GM23338 (cell line): ENCODE data around the gene ZNF256. TPM values are rescaled to one million over a fixed set of nuclear protein-coding genes. Genes with fewer than 3 reads are reported as not detected.

Experiments used
- ATAC-seq: fragments of 200-7000 bp; cut with Tn5 transposase; 3 replicates; pipeline ENCODE4 v1.9.1; 2020
- DNase-seq: peaks from one replicate; pipeline ENCODE4 v3.0.0-alpha.2; 2015; ENCODE audit warnings: low spot score
- H2AFZ ChIP-seq: fragments of 200-600 bp; sonication (generic); 2 replicates; pipeline ENCODE4 v1.8.0; 2016; ENCODE audit warnings: antibody characterized with exemption, mild to moderate bottlenecking, moderate library complexity
- H3F3A ChIP-seq: fragments of 200-600 bp; sonication (generic); replicated peaks from 2 replicates; pipeline ENCODE4 v1.8.0; 2017; ENCODE audit warnings: antibody characterized with exemption, mixed run types, low read depth
- H3K27ac ChIP-seq: fragments of 200-600 bp; sonication (generic); 2 replicates; pipeline ENCODE4 v1.6.1; 2016; ENCODE audit warnings: low read depth
- H3K27me3 ChIP-seq: fragments of 200-600 bp; sonication (generic); 2 replicates; pipeline ENCODE4 v1.8.0; 2016; ENCODE audit warnings: mild to moderate bottlenecking, mixed run types, moderate library complexity; ENCODE audit not compliant: insufficient read depth
- H3K36me3 ChIP-seq: fragments of 200-600 bp; sonication (generic); 2 replicates; pipeline ENCODE4 v1.8.0; 2016; ENCODE audit warnings: mild to moderate bottlenecking; ENCODE audit not compliant: insufficient read depth
- H3K4me1 ChIP-seq: fragments of 200-600 bp; sonication (generic); 2 replicates; pipeline ENCODE4 v1.8.0; 2016; ENCODE audit warnings: mild to moderate bottlenecking, moderate library complexity; ENCODE audit not compliant: insufficient read depth
- H3K4me2 ChIP-seq: fragments of 200-600 bp; sonication (generic); 2 replicates; pipeline ENCODE4 v1.7.1; 2017; ENCODE audit warnings: mixed run types
- H3K4me3 ChIP-seq: fragments of 200-600 bp; sonication (generic); 2 replicates; pipeline ENCODE4 v1.6.1; 2016; ENCODE audit warnings: mixed run types
- H3K79me2 ChIP-seq: fragments of 200-600 bp; sonication (generic); replicated peaks from 2 replicates; pipeline ENCODE4 v1.8.0; 2017; ENCODE audit warnings: mild to moderate bottlenecking; ENCODE audit not compliant: insufficient read depth
- H3K9me2 ChIP-seq: fragments of 200-600 bp; sonication (generic); 2 replicates; pipeline ENCODE4 v1.8.0; 2017; ENCODE audit not compliant: insufficient read depth
- H4K20me1 ChIP-seq: fragments of 200-600 bp; sonication (generic); replicated peaks from 2 replicates; pipeline ENCODE4 v1.8.0; 2017; ENCODE audit warnings: mild to moderate bottlenecking; ENCODE audit not compliant: insufficient read depth
- H3K27ac Mint-ChIP-seq: 2 replicates; pipeline ENCODE4 v1.8.0; 2020; ENCODE audit warnings: inconsistent platforms, mild to moderate bottlenecking, moderate library complexity, mixed read lengths
- H3K27me3 Mint-ChIP-seq: 3 replicates; pipeline ENCODE4 v1.8.0; 2022; ENCODE audit warnings: low read depth, mild to moderate bottlenecking, moderate library complexity, mixed read lengths, inconsistent platforms; ENCODE audit not compliant: insufficient read depth, poor library complexity
- H3K36me3 Mint-ChIP-seq: 3 replicates; pipeline ENCODE4 v1.8.0; 2021; ENCODE audit warnings: low read depth, mild to moderate bottlenecking, inconsistent platforms, moderate library complexity, mixed read lengths
- H3K4me1 Mint-ChIP-seq: 3 replicates; pipeline ENCODE4 v1.8.0; 2020; ENCODE audit warnings: mild to moderate bottlenecking, inconsistent platforms, mixed read lengths
- H3K4me3 Mint-ChIP-seq: 3 replicates; pipeline ENCODE4 v1.8.0; 2021; ENCODE audit warnings: moderate library complexity, mild to moderate bottlenecking, inconsistent platforms, mixed read lengths
- H3K9me3 Mint-ChIP-seq: 3 replicates; pipeline ENCODE4 v1.8.0; 2020; ENCODE audit warnings: moderate library complexity, mild to moderate bottlenecking, inconsistent platforms, mixed read lengths
- CREB1 ChIP-seq: fragments of 250-450 bp; sonication (Bioruptor Pico); IDR thresholded peaks from 2 replicates; pipeline ENCODE4 v1.5.0; 2020; ENCODE audit warnings: low read depth, mild to moderate bottlenecking, moderate library complexity
- ETS1 ChIP-seq: IDR thresholded peaks from 2 replicates; pipeline ENCODE4 v1.6.1; 2016; ENCODE audit warnings: antibody characterized with exemption
- EZH2 ChIP-seq: fragments of 200-600 bp; sonication (generic); IDR thresholded peaks from one replicate; pipeline ENCODE4 v1.8.0; 2017; ENCODE audit warnings: antibody characterized with exemption, mild to moderate bottlenecking, low read depth; ENCODE audit not compliant: unreplicated experiment
- EZH2phosphoT487 ChIP-seq: fragments of 200-600 bp; sonication (generic); IDR thresholded peaks from one replicate; pipeline ENCODE4 v1.8.1; 2018; ENCODE audit warnings: antibody characterized with exemption; ENCODE audit not compliant: unreplicated experiment
- JUNB ChIP-seq: IDR thresholded peaks from one replicate; pipeline ENCODE4 v1.6.1; 2016; ENCODE audit warnings: antibody characterized with exemption; ENCODE audit not compliant: unreplicated experiment
- NANOG ChIP-seq: IDR thresholded peaks from 2 replicates; pipeline ENCODE4 v1.6.1; 2016; ENCODE audit warnings: antibody characterized with exemption, borderline replicate concordance
- POLR2AphosphoS5 ChIP-seq: IDR thresholded peaks from 2 replicates; pipeline ENCODE4 v1.6.1; 2016; ENCODE audit warnings: antibody characterized with exemption, low read depth
- STAT1 ChIP-seq: IDR thresholded peaks from one replicate; pipeline ENCODE4 v1.6.1; 2016; ENCODE audit warnings: antibody characterized with exemption; ENCODE audit not compliant: unreplicated experiment
- ZNF114 ChIP-seq: fragments of 250-450 bp; sonication (Bioruptor Pico); IDR thresholded peaks from 2 replicates; pipeline ENCODE4 v1.5.0; 2020; ENCODE audit warnings: mild to moderate bottlenecking, moderate library complexity
- ZNF331 ChIP-seq: fragments of 250-450 bp; sonication (Bioruptor Pico); IDR thresholded peaks from 2 replicates; pipeline ENCODE4 v1.5.0; 2020; ENCODE audit warnings: low read depth, mild to moderate bottlenecking, moderate library complexity
- polyA plus RNA-seq: library from polyadenylated mRNA; unstranded; fragments of >200 nt; fragmentation: Nextera tagmentation; extraction: Ambion mirVana; gene quantifications from 2 replicates; pipeline ENCODE4 v1.2.1, GENCODE V29; 2016
- total RNA-seq: library from RNA; depleted of rRNA; stranded (reverse); fragments of >200 nt; shearing (Covaris generic); gene quantifications from 2 replicates; pipeline ENCODE4 v1.2.3, GENCODE V29; 2014
- TF ChIP-seq, protein P1 (sequence below): IDR thresholded peaks from one replicate; pipeline ENCODE4 v1.6.1; 2018; ENCODE audit warnings: antibody characterized with exemption; ENCODE audit not compliant: unreplicated experiment
- TF ChIP-seq, protein P2 (sequence below), 2 experiments: fragments of 200-600 bp in 1 of 2; sonication (generic) in 1 of 2; conservative IDR thresholded peaks; 2 replicates each; pipeline versions ENCODE4 v1.5.1 to v1.6.1; 2016 to 2017; ENCODE audit warnings: antibody characterized with exemption in 2 of 2, low read depth in 2 of 2, mild to moderate bottlenecking in 2 of 2, moderate library complexity in 1 of 2
- TF ChIP-seq, protein P3 (sequence below): fragments of 250-450 bp; sonication (Bioruptor Pico); IDR thresholded peaks from 2 replicates; pipeline ENCODE4 v1.5.0; 2020; ENCODE audit warnings: mild to moderate bottlenecking, moderate library complexity

The ZNF256 gene
- total and polyA plus RNA-seq, 2 experiments from 2014 or later: 8.8 to 16.2 TPM

- no peaks in the 10 kb centered on the region for H3K4me1 Mint-ChIP-seq
- no peak overlapping the region for H3K4me2 ChIP-seq
- H3K36me3 Mint-ChIP-seq: peaks cover 94% of the 10 kb centered on the region
- no peak overlapping the region for H2AFZ ChIP-seq
- H3K27ac Mint-ChIP-seq: no peak overlapping the region
- H3K4me3 Mint-ChIP-seq: no peak overlapping the region
- H3K9me2 ChIP-seq: no peaks in the 10 kb centered on the region
- H3F3A ChIP-seq: peaks cover 3% of the 10 kb centered on the region; the same call in 1 of the 2 replicates
- H3K4me1 ChIP-seq: no peaks in the 10 kb centered on the region
- DNase-seq (no peak), ATAC-seq (no peak)
- H3K4me3 ChIP-seq: no peak overlapping the region
- H3K36me3 ChIP-seq: peaks cover 66% of the 10 kb centered on the region
- no peak overlapping the region for H3K27ac ChIP-seq
- no peak for TF ChIP-seq ETS1
- TF ChIP-seq, protein P1, sequence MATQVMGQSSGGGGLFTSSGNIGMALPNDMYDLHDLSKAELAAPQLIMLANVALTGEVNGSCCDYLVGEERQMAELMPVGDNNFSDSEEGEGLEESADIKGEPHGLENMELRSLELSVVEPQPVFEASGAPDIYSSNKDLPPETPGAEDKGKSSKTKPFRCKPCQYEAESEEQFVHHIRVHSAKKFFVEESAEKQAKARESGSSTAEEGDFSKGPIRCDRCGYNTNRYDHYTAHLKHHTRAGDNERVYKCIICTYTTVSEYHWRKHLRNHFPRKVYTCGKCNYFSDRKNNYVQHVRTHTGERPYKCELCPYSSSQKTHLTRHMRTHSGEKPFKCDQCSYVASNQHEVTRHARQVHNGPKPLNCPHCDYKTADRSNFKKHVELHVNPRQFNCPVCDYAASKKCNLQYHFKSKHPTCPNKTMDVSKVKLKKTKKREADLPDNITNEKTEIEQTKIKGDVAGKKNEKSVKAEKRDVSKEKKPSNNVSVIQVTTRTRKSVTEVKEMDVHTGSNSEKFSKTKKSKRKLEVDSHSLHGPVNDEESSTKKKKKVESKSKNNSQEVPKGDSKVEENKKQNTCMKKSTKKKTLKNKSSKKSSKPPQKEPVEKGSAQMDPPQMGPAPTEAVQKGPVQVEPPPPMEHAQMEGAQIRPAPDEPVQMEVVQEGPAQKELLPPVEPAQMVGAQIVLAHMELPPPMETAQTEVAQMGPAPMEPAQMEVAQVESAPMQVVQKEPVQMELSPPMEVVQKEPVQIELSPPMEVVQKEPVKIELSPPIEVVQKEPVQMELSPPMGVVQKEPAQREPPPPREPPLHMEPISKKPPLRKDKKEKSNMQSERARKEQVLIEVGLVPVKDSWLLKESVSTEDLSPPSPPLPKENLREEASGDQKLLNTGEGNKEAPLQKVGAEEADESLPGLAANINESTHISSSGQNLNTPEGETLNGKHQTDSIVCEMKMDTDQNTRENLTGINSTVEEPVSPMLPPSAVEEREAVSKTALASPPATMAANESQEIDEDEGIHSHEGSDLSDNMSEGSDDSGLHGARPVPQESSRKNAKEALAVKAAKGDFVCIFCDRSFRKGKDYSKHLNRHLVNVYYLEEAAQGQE: no peak
- TF ChIP-seq, protein P2, sequence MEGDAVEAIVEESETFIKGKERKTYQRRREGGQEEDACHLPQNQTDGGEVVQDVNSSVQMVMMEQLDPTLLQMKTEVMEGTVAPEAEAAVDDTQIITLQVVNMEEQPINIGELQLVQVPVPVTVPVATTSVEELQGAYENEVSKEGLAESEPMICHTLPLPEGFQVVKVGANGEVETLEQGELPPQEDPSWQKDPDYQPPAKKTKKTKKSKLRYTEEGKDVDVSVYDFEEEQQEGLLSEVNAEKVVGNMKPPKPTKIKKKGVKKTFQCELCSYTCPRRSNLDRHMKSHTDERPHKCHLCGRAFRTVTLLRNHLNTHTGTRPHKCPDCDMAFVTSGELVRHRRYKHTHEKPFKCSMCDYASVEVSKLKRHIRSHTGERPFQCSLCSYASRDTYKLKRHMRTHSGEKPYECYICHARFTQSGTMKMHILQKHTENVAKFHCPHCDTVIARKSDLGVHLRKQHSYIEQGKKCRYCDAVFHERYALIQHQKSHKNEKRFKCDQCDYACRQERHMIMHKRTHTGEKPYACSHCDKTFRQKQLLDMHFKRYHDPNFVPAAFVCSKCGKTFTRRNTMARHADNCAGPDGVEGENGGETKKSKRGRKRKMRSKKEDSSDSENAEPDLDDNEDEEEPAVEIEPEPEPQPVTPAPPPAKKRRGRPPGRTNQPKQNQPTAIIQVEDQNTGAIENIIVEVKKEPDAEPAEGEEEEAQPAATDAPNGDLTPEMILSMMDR (conservative IDR thresholded peaks at IDR 0.05; ENCODE audit: low read depth in 2 of 2): no peak
- TF ChIP-seq ZNF114 (CRISPR knock-in tag): no peak
- no peak for TF ChIP-seq EZH2phosphoT487
- no peak for TF ChIP-seq POLR2AphosphoS5
- TF ChIP-seq STAT1: no peak
- no peak for TF ChIP-seq CREB1
- no peak for TF ChIP-seq EZH2
- TF ChIP-seq, protein P3, sequence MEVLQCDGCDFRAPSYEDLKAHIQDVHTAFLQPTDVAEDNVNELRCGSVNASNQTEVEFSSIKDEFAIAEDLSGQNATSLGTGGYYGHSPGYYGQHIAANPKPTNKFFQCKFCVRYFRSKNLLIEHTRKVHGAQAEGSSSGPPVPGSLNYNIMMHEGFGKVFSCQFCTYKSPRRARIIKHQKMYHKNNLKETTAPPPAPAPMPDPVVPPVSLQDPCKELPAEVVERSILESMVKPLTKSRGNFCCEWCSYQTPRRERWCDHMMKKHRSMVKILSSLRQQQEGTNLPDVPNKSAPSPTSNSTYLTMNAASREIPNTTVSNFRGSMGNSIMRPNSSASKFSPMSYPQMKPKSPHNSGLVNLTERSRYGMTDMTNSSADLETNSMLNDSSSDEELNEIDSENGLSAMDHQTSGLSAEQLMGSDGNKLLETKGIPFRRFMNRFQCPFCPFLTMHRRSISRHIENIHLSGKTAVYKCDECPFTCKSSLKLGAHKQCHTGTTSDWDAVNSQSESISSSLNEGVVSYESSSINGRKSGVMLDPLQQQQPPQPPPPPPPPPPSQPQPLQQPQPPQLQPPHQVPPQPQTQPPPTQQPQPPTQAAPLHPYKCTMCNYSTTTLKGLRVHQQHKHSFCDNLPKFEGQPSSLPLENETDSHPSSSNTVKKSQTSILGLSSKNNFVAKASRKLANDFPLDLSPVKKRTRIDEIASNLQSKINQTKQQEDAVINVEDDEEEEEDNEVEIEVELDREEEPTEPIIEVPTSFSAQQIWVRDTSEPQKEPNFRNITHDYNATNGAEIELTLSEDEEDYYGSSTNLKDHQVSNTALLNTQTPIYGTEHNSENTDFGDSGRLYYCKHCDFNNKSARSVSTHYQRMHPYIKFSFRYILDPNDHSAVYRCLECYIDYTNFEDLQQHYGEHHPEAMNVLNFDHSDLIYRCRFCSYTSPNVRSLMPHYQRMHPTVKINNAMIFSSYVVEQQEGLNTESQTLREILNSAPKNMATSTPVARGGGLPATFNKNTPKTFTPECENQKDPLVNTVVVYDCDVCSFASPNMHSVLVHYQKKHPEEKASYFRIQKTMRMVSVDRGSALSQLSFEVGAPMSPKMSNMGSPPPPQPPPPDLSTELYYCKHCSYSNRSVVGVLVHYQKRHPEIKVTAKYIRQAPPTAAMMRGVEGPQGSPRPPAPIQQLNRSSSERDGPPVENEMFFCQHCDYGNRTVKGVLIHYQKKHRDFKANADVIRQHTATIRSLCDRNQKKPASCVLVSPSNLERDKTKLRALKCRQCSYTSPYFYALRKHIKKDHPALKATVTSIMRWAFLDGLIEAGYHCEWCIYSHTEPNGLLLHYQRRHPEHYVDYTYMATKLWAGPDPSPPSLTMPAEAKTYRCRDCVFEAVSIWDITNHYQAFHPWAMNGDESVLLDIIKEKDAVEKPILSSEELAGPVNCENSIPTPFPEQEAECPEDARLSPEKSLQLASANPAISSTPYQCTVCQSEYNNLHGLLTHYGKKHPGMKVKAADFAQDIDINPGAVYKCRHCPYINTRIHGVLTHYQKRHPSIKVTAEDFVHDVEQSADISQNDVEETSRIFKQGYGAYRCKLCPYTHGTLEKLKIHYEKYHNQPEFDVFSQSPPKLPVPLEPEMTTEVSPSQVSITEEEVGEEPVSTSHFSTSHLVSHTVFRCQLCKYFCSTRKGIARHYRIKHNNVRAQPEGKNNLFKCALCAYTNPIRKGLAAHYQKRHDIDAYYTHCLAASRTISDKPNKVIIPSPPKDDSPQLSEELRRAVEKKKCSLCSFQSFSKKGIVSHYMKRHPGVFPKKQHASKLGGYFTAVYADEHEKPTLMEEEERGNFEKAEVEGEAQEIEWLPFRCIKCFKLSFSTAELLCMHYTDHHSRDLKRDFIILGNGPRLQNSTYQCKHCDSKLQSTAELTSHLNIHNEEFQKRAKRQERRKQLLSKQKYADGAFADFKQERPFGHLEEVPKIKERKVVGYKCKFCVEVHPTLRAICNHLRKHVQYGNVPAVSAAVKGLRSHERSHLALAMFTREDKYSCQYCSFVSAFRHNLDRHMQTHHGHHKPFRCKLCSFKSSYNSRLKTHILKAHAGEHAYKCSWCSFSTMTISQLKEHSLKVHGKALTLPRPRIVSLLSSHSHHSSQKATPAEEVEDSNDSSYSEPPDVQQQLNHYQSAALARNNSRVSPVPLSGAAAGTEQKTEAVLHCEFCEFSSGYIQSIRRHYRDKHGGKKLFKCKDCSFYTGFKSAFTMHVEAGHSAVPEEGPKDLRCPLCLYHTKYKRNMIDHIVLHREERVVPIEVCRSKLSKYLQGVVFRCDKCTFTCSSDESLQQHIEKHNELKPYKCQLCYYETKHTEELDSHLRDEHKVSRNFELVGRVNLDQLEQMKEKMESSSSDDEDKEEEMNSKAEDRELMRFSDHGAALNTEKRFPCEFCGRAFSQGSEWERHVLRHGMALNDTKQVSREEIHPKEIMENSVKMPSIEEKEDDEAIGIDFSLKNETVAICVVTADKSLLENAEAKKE (CRISPR knock-in tag): no peak
- TF ChIP-seq JUNB: no peak
- no peak for TF ChIP-seq NANOG
- no peak for TF ChIP-seq ZNF331 (CRISPR knock-in tag)
- H3K79me2 ChIP-seq: peaks cover 49% of the 10 kb centered on the region
- no peaks in the 10 kb centered on the region; the same call in 1 of the 2 replicates for H4K20me1 ChIP-seq
- H3K9me3 Mint-ChIP-seq: peaks cover 63% of the 10 kb centered on the region
- H3K27me3 ChIP-seq: no peaks in the 10 kb centered on the region
- H3K27me3 Mint-ChIP-seq: peaks cover 1% of the 10 kb centered on the region
Measured at GRCh38 chr19:57927587-57927986, 19.9 kb downstream of the ZNF256 start.
